SK-N-DZ (cell line): ENCODE data around the gene CTNNAL1.
"Not testable (repeated sequence)": the region's sequence is repeated elsewhere in the genome, so short reads cannot be mapped to it uniquely, and the experiment has no call there.

Experiments
- DNase-seq: peaks from one replicate; pipeline ENCODE4 v3.0.0-alpha.2; 2015; ENCODE audit warnings: low spot score

The CTNNAL1 gene

GRCh38 chr9:108994695-108995094 is 18.6 kb downstream of the CTNNAL1 start:
- no peak for DNase-seq

- DNase-seq, result no peak
Measured at GRCh38 chr9:108991479-108991878, 21.8 kb downstream of the CTNNAL1 start.

GRCh38 chr9:108983885-108984284 is 29.4 kb downstream of the CTNNAL1 start:
- DNase-seq, result no peak

GRCh38 chr9:108980893-108981292 is 32.4 kb downstream of the CTNNAL1 start:
- no peak for DNase-seq

GRCh38 chr9:108978205-108978604 is 35.1 kb downstream of the CTNNAL1 start:
- DNase-seq, result no peak

- DNase-seq, result no peak
Measured at GRCh38 chr9:108973895-108974294, 39.4 kb downstream of the CTNNAL1 start.

GRCh38 chr9:108972626-108973209 is 40.6 kb downstream of the CTNNAL1 start:
- DNase-seq, result no peak

GRCh38 chr9:108972186-108972585 is 41.1 kb downstream of the CTNNAL1 start:
- no peak for DNase-seq

GRCh38 chr9:108971392-108971791 is 41.9 kb downstream of the CTNNAL1 start:
- not testable (repeated sequence) for DNase-seq

GRCh38 chr9:108967916-108968315 is 45.4 kb downstream of the CTNNAL1 start:
- DNase-seq, result no peak

- no peak for DNase-seq
Measured at GRCh38 chr9:108963459-108964143, 49.7 kb downstream of the CTNNAL1 start.

GRCh38 chr9:108961151-108961550 is 52.1 kb downstream of the CTNNAL1 start:
- no peak for DNase-seq

GRCh38 chr9:108960331-108960730 is 53.0 kb downstream of the CTNNAL1 start:
- no peak for DNase-seq

- DNase-seq, result no peak
Measured at GRCh38 chr9:108956631-108957026, 56.7 kb downstream of the CTNNAL1 start.

GRCh38 chr9:108956022-108956630 is 57.2 kb downstream of the CTNNAL1 start:
- peak; percentile 97 for DNase-seq

GRCh38 chr9:108953983-108954574 is 59.2 kb downstream of the CTNNAL1 start:
- peak; percentile 41 for DNase-seq

- DNase-seq, result no peak
Measured at GRCh38 chr9:108951578-108951977, 61.7 kb downstream of the CTNNAL1 start.

- DNase-seq, result no peak
Measured at GRCh38 chr9:108950168-108950567, 63.1 kb downstream of the CTNNAL1 start.

GRCh38 chr9:108939975-108940374 is 73.3 kb downstream of the CTNNAL1 start:
- no peak for DNase-seq

- no peak for DNase-seq
Measured at GRCh38 chr9:108937561-108938305, 75.6 kb downstream of the CTNNAL1 start.

- DNase-seq, result peak; percentile 83
Measured at GRCh38 chr9:108934323-108934893, 78.9 kb downstream of the CTNNAL1 start, which contains the start of gene ABITRAM. ABITRAM (plus strand) TSS chr9:108934400; CDS start chr9:108934487, 87 bp downstream.
